ENCODE measurements around the gene COL11A2.

The COL11A2 gene

DNA sequence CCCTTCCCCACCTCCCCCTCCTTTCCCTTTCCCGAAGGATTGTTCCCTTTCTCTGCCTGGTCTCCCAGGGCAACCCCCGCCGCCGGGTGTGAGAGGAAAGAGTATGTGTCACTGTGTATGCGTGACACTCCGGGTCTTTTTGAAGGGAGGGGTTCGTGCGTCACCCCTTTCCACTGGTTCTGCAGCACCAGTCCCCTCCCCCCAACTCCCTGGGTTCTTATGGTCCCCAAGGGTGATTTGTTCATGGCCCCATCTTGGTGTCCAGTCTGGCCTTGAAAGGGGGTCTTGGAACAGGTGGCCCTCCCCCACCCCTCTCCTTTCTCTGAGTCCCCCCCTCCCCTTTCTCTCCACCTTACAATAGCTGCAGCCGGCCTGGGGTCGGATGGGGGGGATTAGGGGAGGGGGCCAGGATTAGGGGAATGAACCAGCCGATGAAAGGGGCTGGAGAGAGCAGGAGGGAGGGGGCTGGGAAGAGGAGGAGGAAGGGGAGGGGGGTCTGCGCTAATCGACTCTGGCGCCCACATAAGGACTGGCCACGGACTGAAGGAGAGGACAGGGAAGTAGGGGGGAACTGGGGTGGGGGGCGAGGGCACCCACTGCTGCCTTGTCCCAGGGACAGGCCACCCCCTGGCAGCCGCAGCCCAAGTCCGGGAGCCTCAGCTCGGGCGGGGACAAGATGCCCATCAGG is 14.7 kb upstream of the COL11A2 start:
- DNase-seq: peak in 5 of 56 donors; percentile 8 to 32 (median 18)

DNA sequence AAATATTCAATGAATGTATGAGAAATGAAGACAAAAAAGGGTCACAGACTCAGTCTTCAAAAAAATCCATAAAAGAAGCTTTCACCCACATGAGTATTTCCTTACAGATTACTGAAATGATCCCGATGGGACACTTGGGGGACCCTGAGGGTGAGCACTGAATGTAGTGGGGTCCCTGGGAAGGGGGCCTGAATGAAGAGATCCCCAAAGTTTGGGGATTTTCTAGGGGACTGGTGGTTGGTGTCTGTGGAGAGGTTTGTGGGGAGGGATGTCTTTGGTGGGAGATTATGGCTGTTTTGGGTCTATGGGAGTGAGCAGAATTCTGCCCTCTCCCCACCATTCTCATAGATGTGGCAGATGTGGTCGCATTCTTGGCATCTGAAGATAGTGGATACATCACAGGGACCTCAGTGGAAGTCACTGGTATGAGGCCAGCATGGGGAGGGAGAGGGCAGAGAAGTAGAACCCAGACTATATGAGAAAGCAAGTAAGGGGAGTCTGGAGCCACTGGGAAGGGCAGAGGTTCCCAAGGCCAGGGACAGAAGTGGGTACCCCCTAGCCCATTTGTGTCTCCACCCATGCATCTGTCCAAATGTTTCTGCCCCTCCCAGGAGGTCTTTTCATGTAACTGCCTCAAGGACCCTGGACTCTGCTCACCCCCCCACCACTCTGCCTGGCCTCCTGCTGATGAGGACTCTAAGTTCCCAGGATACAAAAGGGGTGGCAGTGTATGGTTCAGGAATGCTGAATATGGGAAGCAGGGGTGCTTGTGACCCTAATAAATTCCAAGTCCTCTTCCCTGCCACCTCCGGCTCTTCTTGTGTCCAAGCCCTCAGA is 14.0 kb upstream of the COL11A2 start:
- DNase-seq: no peak

DNA sequence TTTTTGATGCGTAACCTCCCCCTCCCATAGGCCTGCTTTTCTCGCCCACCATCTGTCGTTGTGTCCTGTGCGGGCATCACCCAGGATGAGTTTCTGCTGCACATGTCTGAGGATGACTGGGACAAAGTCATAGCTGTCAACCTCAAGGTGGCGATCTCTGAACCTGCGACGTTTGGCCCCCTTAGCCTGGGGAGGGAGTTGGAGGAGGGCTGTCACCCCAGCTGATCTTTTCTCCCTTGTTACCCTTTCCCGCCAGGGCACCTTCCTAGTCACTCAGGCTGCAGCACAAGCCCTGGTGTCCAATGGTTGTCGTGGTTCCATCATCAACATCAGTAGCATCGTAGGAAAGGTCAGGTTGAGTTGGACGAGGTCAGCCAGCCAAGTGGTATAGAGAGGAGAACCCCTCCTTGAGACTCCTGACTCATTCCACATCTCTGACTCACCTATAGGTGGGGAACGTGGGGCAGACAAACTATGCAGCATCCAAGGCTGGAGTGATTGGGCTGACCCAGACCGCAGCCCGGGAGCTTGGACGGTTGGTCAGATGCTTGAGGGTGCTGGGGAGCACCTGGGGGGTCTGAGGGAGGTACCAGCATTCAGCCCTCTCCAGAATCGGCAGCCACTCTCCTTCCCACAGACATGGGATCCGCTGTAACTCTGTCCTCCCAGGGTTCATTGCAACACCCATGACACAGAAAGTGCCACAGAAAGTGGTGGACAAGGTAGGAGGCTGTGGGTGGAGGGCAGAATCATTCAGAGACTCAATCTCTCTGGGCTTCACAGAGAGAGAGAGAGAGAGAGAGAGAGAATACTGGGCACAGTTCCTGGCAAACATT is 13.1 kb upstream of the COL11A2 start:
- no peak for DNase-seq

DNA sequence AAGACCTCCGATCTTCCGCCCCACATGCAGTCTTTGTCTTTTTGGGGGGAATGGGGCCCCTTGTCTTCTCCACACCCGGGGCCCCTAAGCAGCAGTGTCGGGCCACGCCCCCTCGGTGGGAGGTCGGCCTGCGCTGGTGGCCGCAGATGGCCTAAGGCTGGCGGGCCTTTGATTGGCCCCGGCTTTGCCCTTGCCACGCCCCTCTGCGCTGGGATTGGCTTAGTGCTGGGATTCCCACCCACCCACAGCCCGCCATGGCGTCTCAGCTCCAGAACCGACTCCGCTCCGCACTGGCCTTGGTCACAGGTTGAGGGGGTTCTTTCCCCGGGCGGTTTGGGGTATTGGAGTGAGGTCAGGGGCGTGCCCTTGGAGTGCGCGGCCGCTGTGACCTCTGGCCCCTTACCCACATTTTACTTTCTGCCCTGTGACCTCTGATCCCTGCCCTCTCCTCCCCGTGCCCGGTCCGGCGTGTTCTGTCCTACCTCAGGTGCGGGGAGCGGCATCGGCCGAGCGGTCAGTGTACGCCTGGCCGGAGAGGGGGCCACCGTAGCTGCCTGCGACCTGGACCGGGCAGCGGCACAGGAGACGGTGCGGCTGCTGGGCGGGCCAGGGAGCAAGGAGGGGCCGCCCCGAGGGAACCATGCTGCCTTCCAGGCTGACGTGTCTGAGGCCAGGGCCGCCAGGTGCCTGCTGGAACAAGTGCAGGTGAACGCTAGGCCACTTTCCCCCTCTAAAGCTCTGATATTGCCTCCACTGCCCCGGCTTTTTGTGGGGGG is 12.3 kb upstream of the COL11A2 start, which contains the start of gene HSD17B8:
TSS of gene HSD17B8 (plus strand) at position 241 of the 776 bp plus-strand sequence. CDS start at position 255, 14 bp downstream.
- peak in 55 of 56 donors; percentile 60 to 96 (median 85) for DNase-seq

DNA sequence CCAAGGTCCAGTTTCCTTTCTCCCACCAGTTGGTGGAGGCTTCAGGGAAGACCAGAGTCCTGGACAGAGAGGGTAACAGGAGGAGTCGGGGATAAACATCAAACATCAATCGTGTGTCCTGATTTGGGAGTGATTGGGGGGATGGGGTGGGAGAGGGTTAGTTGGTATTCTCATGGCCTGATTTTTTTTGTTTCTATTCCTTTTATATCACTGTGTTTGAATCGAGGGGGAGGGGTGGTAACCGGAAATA is 11.8 kb upstream of the COL11A2 start:
- DNase-seq: no peak

DNA sequence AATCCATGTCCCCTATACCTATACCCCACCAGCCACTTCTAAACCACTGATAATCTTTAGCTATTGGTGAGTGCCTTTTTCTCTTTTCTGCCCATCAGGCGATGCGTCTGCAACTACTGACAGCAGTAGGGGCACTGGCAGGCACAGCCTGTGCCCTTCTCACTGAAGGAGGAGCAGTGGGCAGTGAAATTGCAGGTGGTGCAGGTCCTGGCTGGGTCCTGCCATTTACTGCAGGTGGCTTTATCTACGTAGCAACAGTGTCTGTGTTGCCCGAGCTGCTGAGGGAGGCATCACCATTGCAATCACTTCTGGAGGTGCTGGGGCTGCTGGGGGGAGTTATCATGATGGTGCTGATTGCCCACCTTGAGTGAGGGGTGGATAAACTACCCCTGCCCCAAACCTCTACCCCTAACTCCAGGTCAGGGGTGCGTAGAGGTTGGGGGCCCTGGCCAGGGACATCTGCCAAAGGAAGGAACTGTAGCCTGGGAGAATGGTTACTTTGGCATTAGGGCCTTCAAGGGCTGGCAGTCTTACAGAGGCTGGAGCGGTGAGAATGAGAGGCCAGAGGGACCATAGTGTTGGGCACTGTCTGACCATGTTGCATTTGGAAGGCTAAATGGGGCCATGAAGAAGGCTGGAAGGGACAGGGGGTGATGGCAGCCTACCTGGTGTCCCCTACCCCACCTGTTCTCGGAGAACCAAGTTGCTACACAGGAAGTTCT is 11.3 kb upstream of the COL11A2 start:
- no peak for DNase-seq

DNA sequence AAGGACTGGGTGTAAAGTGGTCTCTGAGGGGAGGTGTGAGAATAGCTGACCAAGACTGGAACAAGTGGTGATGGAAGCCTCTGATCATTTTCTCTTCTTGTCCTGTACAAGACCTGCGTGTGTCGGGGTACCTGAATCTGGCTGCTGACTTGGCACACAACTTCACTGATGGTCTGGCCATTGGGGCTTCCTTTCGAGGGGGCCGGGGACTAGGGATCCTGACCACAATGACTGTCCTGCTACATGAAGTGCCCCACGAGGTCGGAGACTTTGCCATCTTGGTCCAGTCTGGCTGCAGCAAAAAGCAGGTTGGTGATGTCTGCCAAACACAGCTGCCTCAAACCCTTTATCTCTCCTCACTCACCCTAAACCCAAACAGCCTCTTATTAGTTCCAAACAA is 10.5 kb upstream of the COL11A2 start:
- no peak for DNase-seq

DNA sequence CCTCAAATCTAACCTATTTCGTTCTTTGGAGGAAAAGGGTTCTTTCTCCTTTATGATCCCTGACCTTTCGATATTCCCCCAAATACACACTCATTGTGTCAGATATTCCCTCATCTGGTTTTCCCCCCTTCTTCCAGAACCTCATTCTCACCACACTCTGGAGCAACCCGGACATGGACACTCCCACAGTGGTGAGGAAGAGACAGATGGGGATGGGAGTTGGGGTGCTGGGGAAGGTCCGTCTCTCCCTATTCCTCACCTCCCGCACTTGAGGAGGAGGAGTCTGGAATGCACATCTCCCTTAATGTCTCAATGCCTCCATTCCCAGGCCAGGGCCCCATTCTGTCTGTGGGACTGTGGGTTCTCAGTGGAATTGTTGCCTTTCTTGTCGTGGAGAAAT is 9.7 kb upstream of the COL11A2 start:
- no peak for DNase-seq

DNA sequence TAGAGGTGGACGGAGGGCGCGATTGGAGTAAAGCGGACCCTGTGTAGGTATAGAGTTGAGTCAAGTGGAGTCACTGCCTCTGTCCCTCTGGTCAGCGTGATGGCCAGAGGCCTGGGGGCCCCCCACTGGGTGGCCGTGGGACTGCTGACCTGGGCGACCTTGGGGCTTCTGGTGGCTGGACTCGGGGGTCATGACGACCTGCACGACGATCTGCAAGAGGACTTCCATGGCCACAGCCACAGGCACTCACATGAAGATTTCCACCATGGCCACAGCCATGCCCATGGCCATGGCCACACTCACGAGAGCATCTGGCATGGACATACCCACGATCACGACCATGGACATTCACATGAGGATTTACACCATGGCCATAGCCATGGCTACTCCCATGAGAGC is 8.9 kb upstream of the COL11A2 start:
- DNase-seq: no peak

DNA sequence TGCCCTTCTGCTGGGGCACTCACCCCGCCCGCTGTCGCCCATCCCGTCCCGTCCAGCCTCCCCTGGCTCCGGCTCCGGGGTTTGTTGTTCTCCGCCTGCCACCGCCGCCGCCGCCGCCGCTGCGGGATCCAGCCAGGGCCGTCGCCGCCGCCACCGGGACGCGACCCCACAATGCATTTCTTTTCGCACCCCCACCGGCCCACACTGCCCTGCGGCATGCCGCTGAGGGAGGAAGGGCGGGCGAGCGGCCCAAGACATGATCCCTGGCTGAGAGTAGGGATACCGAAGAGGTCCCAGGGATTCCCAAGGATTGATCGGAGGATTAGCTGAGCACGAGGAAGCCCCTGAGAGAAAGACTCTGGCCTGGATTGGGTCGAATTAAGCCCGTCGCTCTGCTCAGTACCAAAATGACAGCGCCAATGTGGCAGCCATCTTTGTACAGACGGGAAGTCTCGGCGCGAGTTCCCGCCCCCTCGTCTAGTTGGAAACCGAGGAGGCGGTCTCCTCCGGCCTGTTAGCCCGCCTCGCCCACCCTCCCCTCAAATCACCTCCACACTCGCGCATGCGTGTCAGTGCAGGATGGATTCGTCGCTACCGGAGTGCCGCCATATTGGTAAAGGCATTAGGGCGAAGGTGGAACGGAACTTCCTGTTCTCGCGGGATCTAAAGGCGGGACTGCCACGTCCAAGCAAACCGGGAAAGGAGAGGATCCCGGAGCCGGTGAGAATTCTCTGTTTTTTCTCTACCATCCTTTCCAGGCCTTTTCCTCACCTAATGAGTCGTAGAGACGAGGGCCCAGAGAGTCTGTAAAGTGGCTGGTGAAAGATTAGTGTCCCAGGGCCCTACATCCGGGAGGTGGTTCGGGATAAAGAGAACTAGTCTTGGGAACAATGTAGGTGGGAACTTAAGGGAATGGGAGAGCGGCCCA is 8.2 kb upstream of the COL11A2 start, which contains the start of the genes RXRB and SLC39A7:
TSS of gene RXRB (minus strand) at position 447 of the 928 bp plus-strand sequence. CDS start at position 258, 189 bp downstream.
TSS of gene SLC39A7 (plus strand) at position 649 of the 928 bp plus-strand sequence. CDS start 379 bp downstream, outside the sequence.
- DNase-seq: peak; percentile 80 to 99 (median 96)

DNA sequence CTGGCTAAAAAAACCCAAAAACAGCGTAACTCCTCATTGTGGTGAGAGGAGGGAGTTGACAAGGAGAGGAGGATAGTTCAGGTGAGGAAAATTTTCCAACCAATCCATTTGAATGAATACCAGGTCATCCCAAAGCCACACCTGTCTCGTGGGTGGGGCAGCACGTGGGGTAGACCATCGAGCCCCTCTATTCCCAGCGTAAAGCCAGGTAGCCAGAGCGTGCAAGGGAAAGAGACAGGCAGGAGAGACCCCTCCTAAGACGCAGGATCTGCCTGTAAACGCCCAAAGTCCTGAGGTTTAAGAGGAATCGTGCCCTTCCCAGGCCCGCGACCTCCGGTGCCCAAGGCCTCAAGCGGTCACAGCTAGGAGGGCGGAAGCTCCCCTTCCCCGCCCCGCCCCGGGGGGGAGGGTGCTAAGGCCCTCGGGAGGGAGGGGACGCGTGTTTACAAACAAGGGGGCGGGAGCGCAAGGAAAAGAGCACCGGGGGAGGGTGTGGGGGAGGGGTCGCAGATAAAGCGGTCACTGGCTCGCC is 7.5 kb upstream of the COL11A2 start:
- peak in 11 of 56 donors; percentile 53 to 80 (median 73) for DNase-seq

DNA sequence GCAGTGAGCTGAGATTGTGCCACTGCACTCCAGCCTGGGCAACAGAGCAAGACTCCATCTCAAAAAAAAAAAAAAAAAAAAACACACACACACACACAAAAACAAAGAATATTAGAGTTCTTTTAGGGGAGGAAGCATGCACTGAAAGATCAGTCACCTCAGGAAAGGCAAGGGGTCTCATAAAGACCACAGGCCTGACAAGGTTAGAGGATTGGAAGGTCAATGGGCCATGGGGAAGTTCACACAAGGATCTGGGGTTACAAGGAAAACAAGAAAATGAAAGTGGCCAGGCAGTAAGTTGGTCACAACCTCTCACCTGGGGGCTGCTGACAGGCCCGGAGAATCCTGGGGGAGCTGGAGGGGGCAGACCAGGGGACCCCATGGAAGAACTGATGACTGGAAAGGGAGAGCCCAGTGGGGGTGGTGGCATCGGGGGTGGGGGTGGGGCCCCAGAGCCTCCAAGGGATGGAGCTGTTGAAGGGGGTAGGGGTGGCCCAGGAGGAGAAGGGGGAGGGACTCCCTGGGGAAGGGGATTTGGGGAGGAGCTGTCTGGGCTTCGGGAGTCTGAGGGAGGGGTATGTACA is 6.7 kb upstream of the COL11A2 start:
- DNase-seq: no peak

DNA sequence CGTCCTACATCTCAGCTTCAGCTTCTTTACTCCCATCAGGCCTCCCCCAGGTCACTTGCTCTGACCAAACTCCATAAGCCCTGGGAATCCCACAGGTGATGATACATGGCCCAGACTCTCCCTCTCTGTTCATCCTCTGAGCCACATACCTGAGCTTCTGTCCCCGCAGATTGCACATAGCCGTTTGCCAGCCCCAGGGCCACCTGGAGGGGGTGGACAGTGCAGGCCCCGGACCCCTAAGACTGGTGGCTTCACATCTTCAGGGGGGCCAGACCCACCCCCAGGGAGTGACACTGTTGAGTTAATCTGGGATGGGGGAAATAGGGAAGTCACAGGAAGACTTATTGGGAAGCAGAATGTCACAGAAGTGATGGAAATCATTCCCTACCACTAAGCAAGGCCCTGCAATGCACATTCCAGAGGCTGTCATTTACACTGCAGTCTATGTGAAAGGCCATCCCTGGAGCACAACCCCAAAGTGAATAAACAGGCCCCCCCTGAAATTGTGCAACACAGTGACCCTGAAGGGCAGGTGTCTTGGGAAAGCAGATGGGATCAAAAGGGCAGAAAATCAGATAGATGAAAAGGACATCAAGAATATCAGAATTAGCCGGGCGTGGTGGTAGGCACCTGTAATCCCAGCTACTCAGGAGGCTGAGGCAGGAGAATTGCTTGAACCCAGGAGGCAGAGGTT is 6.0 kb upstream of the COL11A2 start:
- no peak for DNase-seq

DNA sequence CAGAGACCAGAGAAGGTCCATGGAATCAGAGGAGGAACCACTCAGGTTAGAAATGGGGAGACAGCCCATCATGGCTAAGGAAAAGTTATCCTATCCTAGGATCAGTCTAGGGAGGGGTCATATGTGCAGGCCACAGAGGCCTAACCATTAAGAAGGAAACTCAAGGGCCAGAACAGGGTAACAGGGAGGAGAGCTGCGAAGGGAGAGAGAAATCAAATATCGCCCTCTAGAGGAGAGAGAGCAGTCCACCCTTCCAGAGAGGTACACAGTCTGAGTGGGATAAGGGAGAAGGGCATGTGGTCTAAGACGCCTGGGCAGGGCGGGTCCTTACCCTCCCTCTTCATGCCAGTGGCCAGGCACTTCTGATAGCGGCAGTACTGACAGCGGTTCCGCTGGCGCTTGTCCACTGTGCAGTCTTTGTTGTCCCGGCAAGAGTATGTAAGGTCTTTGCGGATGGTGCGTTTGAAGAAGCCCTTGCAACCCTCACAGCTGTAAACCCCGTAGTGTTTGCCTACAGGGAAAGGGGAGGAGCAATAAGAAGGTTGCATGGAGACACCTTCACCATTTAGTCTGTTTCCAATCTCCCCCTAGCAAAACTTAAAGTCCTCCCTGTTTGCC is 5.3 kb upstream of the COL11A2 start:
- peak in 14 of 56 donors; percentile 8 to 57 (median 32) for DNase-seq

DNA sequence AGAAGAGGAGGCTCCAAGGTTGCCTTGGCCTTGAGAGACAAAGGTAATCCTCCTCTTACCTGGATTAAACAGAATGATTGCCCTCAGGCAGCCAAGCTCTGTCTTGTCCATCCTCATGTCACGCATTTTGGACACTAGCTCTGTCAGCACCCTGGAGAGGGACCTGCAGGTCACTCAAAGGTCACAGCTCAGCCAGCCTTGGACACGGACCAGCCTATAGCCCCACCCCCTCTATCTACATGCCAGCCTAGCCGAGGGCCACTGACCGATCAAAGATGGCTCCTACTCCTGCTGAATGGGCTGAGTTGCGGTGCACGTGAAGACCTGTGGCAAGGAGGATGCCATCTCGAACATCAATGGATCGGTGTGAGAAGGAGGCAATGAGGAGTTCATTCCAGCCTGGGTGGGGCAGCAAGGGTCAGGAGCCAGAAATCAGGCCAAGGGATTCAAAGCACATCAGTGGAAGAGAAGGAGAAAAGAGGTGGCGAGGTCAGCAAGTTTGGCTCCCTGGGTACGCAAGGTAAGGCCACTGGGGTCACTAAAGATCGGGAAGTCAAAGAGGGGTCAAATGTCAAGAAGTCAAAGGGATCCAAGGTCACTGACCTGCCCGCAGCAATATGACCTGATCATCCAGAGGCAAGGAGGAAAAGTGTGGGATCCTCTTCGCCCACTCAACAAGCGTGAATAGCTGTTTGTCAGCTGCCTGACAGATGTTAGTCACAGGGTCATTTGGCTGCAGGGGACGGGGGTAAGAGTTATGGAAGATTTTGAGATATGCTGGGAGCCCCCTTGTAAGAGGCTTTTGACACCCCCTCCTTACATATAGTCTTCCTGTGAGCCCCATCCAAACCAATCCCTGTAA is 3.3 kb upstream of the COL11A2 start:
- DNase-seq: peak in 1 of 56 donors; percentile 12

DNA sequence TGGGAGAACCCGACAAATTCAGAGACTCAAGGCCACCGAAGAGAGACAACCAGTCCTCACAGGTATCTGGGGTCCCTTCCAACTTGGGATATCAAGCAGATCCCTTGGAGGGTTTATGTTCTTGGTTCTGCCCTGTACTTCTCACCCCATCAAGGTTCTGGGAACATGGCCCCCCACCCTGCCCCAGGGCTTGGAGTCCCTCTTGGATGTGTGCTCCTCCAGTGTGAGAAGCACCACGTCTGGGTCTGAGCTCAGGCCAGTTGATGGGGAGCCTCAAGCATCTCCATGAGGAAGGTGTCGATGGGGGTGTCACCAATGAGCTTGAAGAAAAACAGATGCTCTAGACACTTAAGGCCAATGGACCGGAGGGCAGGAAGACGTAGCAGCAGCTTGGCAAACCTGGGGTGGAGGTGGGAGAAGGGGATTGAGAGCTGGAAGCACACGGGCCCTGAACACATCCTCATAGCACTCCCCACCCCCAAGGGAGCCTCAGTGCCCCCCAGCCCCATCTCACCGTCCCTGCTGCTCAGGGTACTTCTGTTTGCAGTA is 2.2 kb upstream of the COL11A2 start:
- DNase-seq: no peak

Measured in amygdala (tissue), 56 donors.